Thoracic aorta (tissue), 2 donors: Measurements from ENCODE around the gene NRG2. TPM values are rescaled to one million over a fixed set of nuclear protein-coding genes. Genes with fewer than 3 reads are reported as not detected.

Experiments
- ATAC-seq: fragments of 150-250 bp; one replicate; pipeline ENCODE4 v1.8.0; 2017; ENCODE audit warnings: low read depth; ENCODE audit not compliant: insufficient number of reproducible peaks, low FRiP score
- DNase-seq: peaks from one replicate; pipeline ENCODE4 v3.0.0-alpha.2; 2020; ENCODE audit warnings: low spot score
- H3K27ac ChIP-seq, 2 donors: fragments of 200-600 bp; sonication (generic); 1 replicate in 1 of 2; 2 replicates in 1 of 2; pipeline ENCODE4 v1.5.1; 2016; ENCODE audit warnings: mild to moderate bottlenecking in 2 of 2, moderate library complexity in 2 of 2
- H3K27me3 ChIP-seq: fragments of 200-600 bp; sonication (generic); replicated peaks from 2 replicates; pipeline ENCODE4 v1.6.0; 2016; ENCODE audit warnings: mild to moderate bottlenecking; ENCODE audit not compliant: insufficient read depth
- H3K36me3 ChIP-seq: fragments of 200-600 bp; sonication (generic); one replicate; pipeline ENCODE4 v1.5.1; 2016
- H3K4me1 ChIP-seq, 2 donors: fragments of 200-600 bp; sonication (generic); 1 replicate in 1 of 2; 2 replicates in 1 of 2; pipeline versions ENCODE4 v1.5.1 to v1.6.0; 2016; ENCODE audit warnings: low read depth in 2 of 2, mild to moderate bottlenecking in 1 of 2; ENCODE audit not compliant: control insufficient read depth in 1 of 2
- H3K4me3 ChIP-seq: fragments of 200-600 bp; sonication (generic); 2 replicates; pipeline ENCODE4 v1.5.1; 2016; ENCODE audit warnings: mild to moderate bottlenecking
- H3K9me3 ChIP-seq: fragments of 200-600 bp; sonication (generic); 2 replicates; pipeline ENCODE4 v1.5.1; 2016
- CTCF ChIP-seq: fragments of 200-600 bp; sonication (generic); IDR thresholded peaks from one replicate; pipeline ENCODE4 v1.5.1; 2019; ENCODE audit warnings: antibody characterized with exemption
- total RNA-seq, 2 donors: library from RNA; depleted of rRNA; stranded (reverse); fragments of >200 nt; gene quantifications; one replicate each; pipeline versions ENCODE4 v1.1.0 to v1.2.3, GENCODE V29; 2016

The NRG2 gene
- total RNA-seq, 2 donors from 2014 or later: 2.3 to 6.9 TPM

DNA sequence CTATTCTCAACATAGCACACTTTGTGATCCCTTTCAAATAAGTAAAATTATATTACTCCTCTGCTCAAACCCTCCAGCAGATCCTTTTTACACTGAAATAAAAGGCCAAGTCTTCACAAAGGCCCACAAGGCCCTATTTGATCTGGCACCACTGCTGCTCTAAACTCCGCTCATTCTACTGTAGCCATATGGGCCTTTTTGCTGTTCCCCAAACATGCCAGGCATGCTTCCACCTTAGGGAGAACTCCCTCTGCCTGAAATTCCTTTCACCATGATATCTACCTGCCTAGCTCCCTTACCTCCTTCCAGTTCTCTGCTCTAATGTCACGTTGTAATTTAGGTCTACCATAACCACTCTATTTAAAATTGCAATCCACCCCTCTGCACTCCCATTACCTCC lies 28.3 kb downstream of the NRG2 start:
- peaks cover 0 to 14% of the 10 kb centered on the region in 2 donors for H3K4me1 ChIP-seq
- H3K4me3 ChIP-seq: no peak overlapping the region
- no peaks in the 10 kb centered on the region for H3K36me3 ChIP-seq
- no peaks in the 10 kb centered on the region for H3K9me3 ChIP-seq
- TF ChIP-seq CTCF: no peak
- DNase-seq: no peak
- H3K27ac ChIP-seq: no peak overlapping the region
- no peaks in the 10 kb centered on the region for H3K27me3 ChIP-seq
- ATAC-seq: no peak

DNA sequence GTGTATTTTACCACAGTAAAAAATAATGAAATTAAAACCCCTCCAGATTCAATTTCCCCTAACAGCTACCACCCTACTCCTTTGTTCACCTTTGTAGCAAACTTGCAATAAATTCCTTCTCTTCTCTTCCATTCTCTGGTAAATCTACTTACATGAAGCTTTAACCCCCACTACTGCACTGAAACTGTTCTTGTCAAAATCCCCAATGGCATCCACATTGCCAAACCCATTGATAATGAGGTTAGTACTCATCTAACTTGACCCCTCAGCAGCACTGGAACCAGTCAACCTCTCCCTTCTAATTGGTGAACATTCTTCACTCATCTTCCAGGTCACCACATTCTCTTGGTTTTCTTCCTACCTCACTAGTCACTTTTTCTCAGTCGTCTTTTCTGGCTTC lies 29.6 kb downstream of the NRG2 start:
- Histone ChIP-seq H3K36me3 (no peaks in the 10 kb centered on the region), H3K27ac (no peak overlapping the region), H3K27me3 (no peaks in the 10 kb centered on the region), H3K9me3 (no peaks in the 10 kb centered on the region), H3K4me3 (no peak overlapping the region), H3K4me1 (peaks cover 0 to 3% of the 10 kb centered on the region in 2 donors)
- TF ChIP-seq CTCF: no peak
- ATAC-seq (no peak), DNase-seq (no peak)

DNA sequence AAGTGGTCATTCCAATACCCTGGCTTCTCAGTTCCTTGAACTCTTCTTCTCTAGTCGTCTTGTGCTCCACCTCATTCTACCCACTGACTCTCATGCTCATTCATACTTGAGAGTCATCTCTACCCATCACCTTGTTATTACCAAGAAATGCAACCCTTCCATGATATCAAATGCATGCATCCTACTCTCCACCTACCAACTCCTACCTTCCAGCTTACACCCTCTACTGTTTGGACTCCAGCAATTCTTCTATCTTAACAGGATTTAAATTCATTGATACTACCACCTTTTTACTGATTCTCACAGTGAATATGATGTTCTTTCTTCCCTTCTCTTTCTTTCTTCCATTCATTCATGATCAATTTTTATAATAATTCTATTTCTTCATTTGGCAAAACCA lies 30.7 kb downstream of the NRG2 start:
- H3K27me3 ChIP-seq: no peaks in the 10 kb centered on the region
- no peaks in the 10 kb centered on the region for H3K36me3 ChIP-seq
- no peaks in the 10 kb centered on the region for H3K4me1 ChIP-seq
- H3K9me3 ChIP-seq: no peaks in the 10 kb centered on the region
- DNase-seq (no peak), ATAC-seq (no peak)
- H3K27ac ChIP-seq: no peak overlapping the region
- no peak for TF ChIP-seq CTCF
- H3K4me3 ChIP-seq: no peak overlapping the region

DNA sequence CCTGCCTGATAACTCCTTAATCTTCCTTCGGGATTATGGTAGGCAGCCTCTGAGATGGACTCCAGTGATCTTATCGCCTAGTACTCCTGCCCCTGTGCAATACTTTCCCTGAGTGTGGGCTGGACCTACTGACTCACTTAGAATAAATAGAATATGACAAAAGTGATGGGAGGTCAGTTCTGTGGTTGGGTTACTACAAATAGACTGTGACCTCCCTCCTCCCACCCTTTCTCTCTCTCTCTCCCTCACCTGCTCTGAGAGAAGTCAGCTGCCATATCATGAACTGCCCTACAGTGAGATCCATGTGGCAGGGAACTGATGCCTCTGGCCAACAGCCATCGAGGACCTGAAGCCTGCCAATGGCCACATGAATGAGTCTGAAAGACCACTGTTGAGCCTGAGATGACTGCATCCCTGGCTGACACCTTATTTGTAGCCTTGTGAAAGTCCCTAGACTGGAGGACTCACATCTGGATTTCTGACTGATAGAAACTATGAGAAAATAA lies 31.7 kb downstream of the NRG2 start:
- no peak overlapping the region for H3K4me3 ChIP-seq
- ATAC-seq (no peak), DNase-seq (no peak)
- TF ChIP-seq CTCF: no peak
- H3K4me1 ChIP-seq: no peaks in the 10 kb centered on the region
- H3K27me3 ChIP-seq: no peaks in the 10 kb centered on the region
- H3K9me3 ChIP-seq: no peaks in the 10 kb centered on the region
- H3K36me3 ChIP-seq: no peaks in the 10 kb centered on the region
- H3K27ac ChIP-seq: no peak overlapping the region

DNA sequence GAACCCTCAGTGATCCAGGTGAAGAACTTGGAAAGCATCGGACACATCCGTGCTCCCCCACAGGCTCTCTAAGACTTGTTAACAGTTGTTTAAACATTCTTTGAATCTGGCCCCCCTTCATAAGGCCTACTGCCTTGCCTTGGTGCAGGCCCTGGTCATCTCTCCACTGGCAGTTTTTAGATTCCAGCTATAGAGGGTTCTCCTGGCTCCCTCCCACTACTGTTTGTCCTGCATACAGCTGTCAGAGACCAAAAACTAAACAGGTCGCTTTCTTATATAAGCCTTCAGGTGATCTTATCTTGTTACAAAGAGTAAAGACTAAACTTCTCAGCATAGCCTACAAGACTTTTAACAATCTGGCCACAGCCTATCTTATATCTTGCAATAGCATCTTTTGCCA lies 32.3 kb downstream of the NRG2 start:
- ATAC-seq: no peak

More for the DNA sequence above, 32.3 kb downstream of the NRG2 start:
- TF ChIP-seq CTCF: no peak
- Histone ChIP-seq H3K36me3 (no peaks in the 10 kb centered on the region), H3K4me3 (no peak overlapping the region), H3K27ac (no peak overlapping the region), H3K4me1 (no peaks in the 10 kb centered on the region), H3K27me3 (no peaks in the 10 kb centered on the region), H3K9me3 (no peaks in the 10 kb centered on the region)
- DNase-seq: no peak
